G401.6 (cell line): ENCODE data around the gene RALGPS1.
"Not testable (repeated sequence)": the region's sequence is repeated elsewhere in the genome, so short reads cannot be mapped to it uniquely, and the experiment has no call there.

Source experiments
- FAIRE-seq: peaks from 2 replicates; lab custom pipeline; 2012; peaks lifted over from hg19 to GRCh38; lab: Jason Lieb, UNC

Gene RALGPS1

GRCh38 chr9:126991183-126991582 lies 76.6 kb downstream of the RALGPS1 start:
- no peak for FAIRE-seq

GRCh38 chr9:126992427-126992826 lies 77.8 kb downstream of the RALGPS1 start:
- no peak for FAIRE-seq

- no peak for FAIRE-seq
Observed at GRCh38 chr9:126999315-127000068, 84.9 kb downstream of the RALGPS1 start.

GRCh38 chr9:127004946-127005769 lies 90.6 kb downstream of the RALGPS1 start:
- FAIRE-seq: no peak

GRCh38 chr9:127005770-127006314 lies 91.3 kb downstream of the RALGPS1 start:
- no peak for FAIRE-seq

GRCh38 chr9:127007638-127008037 lies 93.1 kb downstream of the RALGPS1 start:
- FAIRE-seq: no peak

- no peak for FAIRE-seq
Observed at GRCh38 chr9:127008076-127008475, 93.5 kb downstream of the RALGPS1 start.

GRCh38 chr9:127011772-127012171 lies 97.2 kb downstream of the RALGPS1 start:
- FAIRE-seq: no peak

- no peak for FAIRE-seq
Observed at GRCh38 chr9:127012250-127012649, 97.7 kb downstream of the RALGPS1 start.

GRCh38 chr9:127013597-127013996 lies 99.0 kb downstream of the RALGPS1 start:
- no peak for FAIRE-seq

- no peak for FAIRE-seq
Observed at GRCh38 chr9:127014216-127014909, 99.8 kb downstream of the RALGPS1 start.

- FAIRE-seq: no peak
Observed at GRCh38 chr9:127014910-127015540, 100.4 kb downstream of the RALGPS1 start.

GRCh38 chr9:127015921-127016512 lies 101.4 kb downstream of the RALGPS1 start:
- FAIRE-seq: no peak

- FAIRE-seq: not testable (repeated sequence)
Observed at GRCh38 chr9:127017979-127018378, 103.4 kb downstream of the RALGPS1 start.

GRCh38 chr9:127018935-127019334 lies 104.4 kb downstream of the RALGPS1 start:
- no peak for FAIRE-seq

GRCh38 chr9:127020036-127020801 lies 105.6 kb downstream of the RALGPS1 start:
- FAIRE-seq: no peak

- FAIRE-seq: no peak
Observed at GRCh38 chr9:127020802-127021078, 106.2 kb downstream of the RALGPS1 start.

- no peak for FAIRE-seq
Observed at GRCh38 chr9:127021664-127022363, 107.2 kb downstream of the RALGPS1 start.

GRCh38 chr9:127022913-127023660 lies 108.5 kb downstream of the RALGPS1 start:
- no peak for FAIRE-seq

- FAIRE-seq: no peak
Observed at GRCh38 chr9:127025042-127025441, 110.5 kb downstream of the RALGPS1 start.
